HG02885 (cell line): ENCODE data around the gene APOL2.

Source experiments
- ATAC-seq: cut with Tn5 transposase; IDR thresholded peaks from one replicate; pipeline ENCODE4 v1.9.1; 2021; ENCODE audit warnings: mild to moderate bottlenecking; ENCODE audit not compliant: unreplicated experiment, poor library complexity

Gene APOL2

GRCh38 chr22:36180928-36181327 is 58.4 kb downstream of the APOL2 start:
- no peak for ATAC-seq

DNA sequence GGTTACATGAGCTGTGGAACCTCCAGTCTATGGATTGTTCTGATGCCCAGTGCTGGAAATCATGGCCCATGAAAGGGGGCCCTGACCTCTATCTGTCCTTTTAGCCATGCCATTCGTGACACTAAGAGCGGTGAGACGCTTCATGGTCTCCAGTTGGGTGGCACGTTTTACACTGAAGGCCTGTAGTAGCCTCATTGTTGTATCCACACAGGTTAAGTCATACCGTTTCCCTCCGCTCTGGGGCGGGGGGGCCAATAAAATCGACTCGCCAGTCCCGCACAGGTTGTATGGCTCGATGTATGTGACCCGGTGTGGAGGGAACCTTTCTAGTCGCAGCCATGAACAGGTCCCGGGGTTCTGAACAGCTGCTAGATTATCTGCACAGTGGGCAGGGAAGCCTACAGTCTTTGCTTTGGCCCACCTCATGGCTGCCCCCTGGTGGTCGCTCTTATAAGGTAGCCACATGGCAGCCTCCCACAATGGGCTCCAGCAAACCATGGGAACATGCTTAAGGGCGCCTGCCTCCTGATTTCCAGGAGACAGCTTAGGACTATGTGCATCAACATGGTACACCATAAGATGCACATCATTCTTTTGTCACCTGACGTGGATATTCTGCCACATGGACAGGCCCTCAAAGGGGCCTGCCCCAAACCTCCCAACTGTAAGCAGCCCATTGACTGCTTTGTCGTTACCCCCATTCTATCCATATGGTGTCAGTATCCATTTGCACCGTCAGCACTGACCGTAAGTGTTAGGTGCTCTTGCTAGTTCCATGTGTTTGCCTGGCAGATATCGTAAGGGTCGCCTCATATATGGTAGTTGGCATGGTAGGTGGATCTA is 59.1 kb downstream of the APOL2 start:
- no peak for ATAC-seq

GRCh38 chr22:36177160-36177559 is 62.2 kb downstream of the APOL2 start:
- ATAC-seq, result no peak
